ENCODE results near the gene PTGDS. TPM values are rescaled to one million over a fixed set of nuclear protein-coding genes. Genes with fewer than 3 reads are reported as not detected.

The PTGDS gene
- total RNA-seq, 1 donor from 2014 or later = not detected

GRCh38 chr9:136979769-136980587 is 2.7 kb downstream of the PTGDS start:
- no peak for TF ChIP-seq CTCF (conservative IDR thresholded peaks at IDR 0.05; ENCODE audit: low read depth, low read length)
- DNase-seq (ENCODE audit: low read depth) = no peak
- H3K4me3 ChIP-seq (ENCODE audit: low read depth, low read length) = no peak overlapping the region

GRCh38 chr9:136980669-136981478 is 3.6 kb downstream of the PTGDS start:
- TF ChIP-seq CTCF (conservative IDR thresholded peaks at IDR 0.05; ENCODE audit: low read depth, low read length) = no peak
- no peak overlapping the region for H3K4me3 ChIP-seq (ENCODE audit: low read depth, low read length)
- DNase-seq (ENCODE audit: low read depth) = no peak

DNA sequence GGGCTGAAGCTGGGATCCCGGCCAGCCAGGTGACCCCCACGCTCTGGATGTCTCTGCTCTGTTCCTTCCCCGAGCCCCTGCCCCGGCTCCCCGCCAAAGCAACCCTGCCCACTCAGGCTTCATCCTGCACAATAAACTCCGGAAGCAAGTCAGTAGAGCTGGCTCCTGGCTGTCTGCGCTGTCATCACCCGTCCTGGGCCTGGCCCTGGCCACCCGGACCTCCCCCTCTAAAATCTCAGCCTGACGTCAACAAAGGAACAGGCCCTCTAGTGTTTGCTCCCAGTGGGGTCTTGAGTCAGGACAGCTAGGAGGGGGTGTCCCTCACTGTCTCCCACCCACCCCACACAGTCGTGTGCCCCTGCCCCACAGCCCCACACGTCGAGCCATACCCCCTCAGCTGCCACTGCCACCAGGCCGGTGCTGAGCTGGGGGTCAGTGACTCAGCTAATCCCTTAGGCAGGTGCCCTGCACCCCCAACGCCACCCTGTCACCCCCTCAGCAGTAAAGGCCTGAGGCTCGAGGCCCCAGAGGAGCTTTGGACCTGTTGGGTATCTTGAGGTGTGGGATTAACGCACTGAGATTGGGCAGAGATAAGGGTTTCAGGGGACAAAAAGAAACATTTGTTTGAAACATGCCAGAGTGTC is 4.4 kb downstream of the PTGDS start:
- H3K4me3 ChIP-seq (ENCODE audit: low read depth, low read length) = no peak overlapping the region
- DNase-seq (ENCODE audit: low read depth) = no peak
- no peak for TF ChIP-seq CTCF (conservative IDR thresholded peaks at IDR 0.05; ENCODE audit: low read depth, low read length)

- H3K4me3 ChIP-seq (ENCODE audit: low read depth, low read length) = no peak within 1 kb of the TSS
- no peak for TF ChIP-seq CTCF (conservative IDR thresholded peaks at IDR 0.05; ENCODE audit: low read depth, low read length)
- no peak for DNase-seq (ENCODE audit: low read depth)
These were observed 5.1 kb downstream of the PTGDS start, which contains the start of gene LCNL1 for GRCh38 chr9:136982232-136983051. TSS of gene LCNL1 (plus strand) at chr9:136982993. CDS start at chr9:136983587, 594 bp downstream.

DNA sequence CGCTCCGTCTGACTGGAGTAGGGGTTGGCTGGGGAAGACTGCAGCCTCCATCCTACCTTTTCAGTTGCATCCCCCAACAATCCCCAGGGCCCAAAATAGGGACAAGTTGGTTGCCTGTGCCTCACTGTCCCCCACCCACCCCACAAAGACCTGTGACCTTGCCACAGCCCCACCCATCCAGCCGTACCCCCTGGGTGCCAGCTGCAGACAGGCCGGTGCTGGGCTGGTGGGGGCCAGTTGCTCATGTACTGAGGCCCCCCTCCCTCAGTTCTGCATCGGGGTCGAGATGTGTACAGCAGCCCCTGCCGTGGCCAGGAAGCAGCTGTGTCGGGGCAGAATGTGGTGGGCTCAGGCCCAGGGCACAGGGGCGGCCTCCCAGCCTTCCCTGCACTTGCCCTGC is 5.9 kb downstream of the PTGDS start:
- H3K4me3 ChIP-seq (ENCODE audit: low read depth, low read length) = no peak overlapping the region
- no peak for DNase-seq (ENCODE audit: low read depth)
- TF ChIP-seq CTCF (conservative IDR thresholded peaks at IDR 0.05; ENCODE audit: low read depth, low read length) = no peak

DNA sequence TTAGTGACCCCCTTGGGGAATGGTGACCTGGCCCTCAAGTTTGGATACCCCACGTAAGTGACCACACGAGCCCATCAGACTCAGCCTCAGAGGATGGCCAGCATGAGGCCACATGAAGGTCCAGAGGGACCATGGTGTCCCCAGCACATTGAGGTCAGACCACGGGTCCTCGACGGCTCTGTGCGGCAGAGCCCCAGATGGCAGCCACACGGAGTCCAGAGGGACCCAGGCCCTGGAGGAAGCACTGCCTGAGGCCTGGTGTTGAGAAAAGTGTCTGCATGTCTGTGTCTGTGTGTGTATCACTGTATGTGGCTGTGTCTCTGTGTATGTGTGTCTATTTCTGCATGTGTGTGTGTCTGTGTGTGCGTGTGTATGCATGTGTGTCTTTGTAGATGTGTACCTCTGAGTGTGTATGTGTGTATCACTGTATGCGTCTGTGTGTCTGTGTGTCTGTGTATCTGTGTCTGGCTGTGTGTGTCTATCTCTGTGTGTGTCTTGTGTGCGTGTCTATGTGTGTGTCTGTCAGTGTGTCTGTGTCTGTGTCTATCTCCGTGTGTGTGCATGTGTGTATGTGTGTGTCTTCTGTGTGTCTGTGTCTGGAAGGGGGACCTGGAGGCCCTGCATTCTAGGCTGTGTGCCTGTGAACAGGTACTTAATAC is 6.5 kb downstream of the PTGDS start:
- no peak for DNase-seq (ENCODE audit: low read depth)
- TF ChIP-seq CTCF (conservative IDR thresholded peaks at IDR 0.05; ENCODE audit: low read depth, low read length) = no peak
- H3K4me3 ChIP-seq (ENCODE audit: low read depth, low read length) = no peak overlapping the region
